Panc1 (cell line): Measurements from ENCODE around the gene SEMA3D. TPM values are rescaled to one million over a fixed set of nuclear protein-coding genes. Genes with fewer than 3 reads are reported as not detected.

Experiments used
- ATAC-seq: fragments of 200-7000 bp; cut with Tn5 transposase; 2 replicates; pipeline ENCODE4 v1.9.1; 2020; ENCODE audit warnings: mild to moderate bottlenecking, moderate library complexity
- BruUV-seq: library from RNA; stranded (reverse); fragments of 400-500 nt; replicated peaks from 2 replicates; lab custom pipeline; 2021; lab: Mats Ljungman, UMichigan
- CTCF ChIA-PET: fragments of 300-600 bp; sonication (Branson Sonifier 250); formaldehyde crosslinking; loops from one replicate; lab custom pipeline; 2022; ENCODE audit warnings: antibody characterized with exemption; lab: Charles Lee
- POLR2A ChIA-PET: fragments of 300-600 bp; sonication (Branson Sonifier 250); formaldehyde crosslinking; loops from one replicate; lab custom pipeline; 2022; ENCODE audit warnings: antibody characterized with exemption; lab: Charles Lee
- DNase-seq: peaks from one replicate; pipeline ENCODE4 v3.0.0-alpha.2; 2010; ENCODE audit warnings: low read depth, low spot score
- H3K27ac ChIP-seq: 2 replicates; pipeline ENCODE4 v1.5.1; 2011; ENCODE audit warnings: mild to moderate bottlenecking, low read length, inconsistent platforms
- H3K27me3 ChIP-seq: fragments of 200-500 bp; sonication (Bioruptor generic); 2 replicates; pipeline ENCODE4 v1.6.0; 2014; ENCODE audit warnings: low read length, inconsistent platforms; ENCODE audit not compliant: control insufficient read depth, insufficient read depth
- H3K36me3 ChIP-seq: fragments of 200-500 bp; sonication (Bioruptor generic); 2 replicates; pipeline ENCODE4 v1.5.1; 2014; ENCODE audit warnings: inconsistent platforms, mild to moderate bottlenecking, low read length, moderate library complexity; ENCODE audit not compliant: control insufficient read depth, insufficient read depth
- H3K4me1 ChIP-seq: 2 replicates; pipeline ENCODE4 v1.5.1; 2011; ENCODE audit warnings: inconsistent platforms, mild to moderate bottlenecking, low read length, moderate library complexity; ENCODE audit not compliant: control insufficient read depth, insufficient read depth
- H3K4me3 ChIP-seq, 2 experiments: 2 replicates each; pipeline ENCODE4 v1.5.1; 2011 to 2012; ENCODE audit warnings: low read depth in 2 of 2, low read length in 2 of 2, mild to moderate bottlenecking in 2 of 2, inconsistent platforms in 1 of 2, moderate library complexity in 1 of 2
- H3K9me3 ChIP-seq: fragments of 200-500 bp; sonication (Bioruptor generic); 2 replicates; pipeline ENCODE4 v1.5.1; 2014; ENCODE audit warnings: low read depth, mild to moderate bottlenecking, inconsistent platforms, low read length, moderate library complexity; ENCODE audit not compliant: control insufficient read depth, insufficient read depth
- POLR2AphosphoS5 ChIP-seq: IDR thresholded peaks from 2 replicates; pipeline ENCODE4 v1.6.1; 2012; ENCODE audit warnings: mild to moderate bottlenecking, low read depth, low read length, moderate library complexity
- SIN3A ChIP-seq: IDR thresholded peaks from 2 replicates; pipeline ENCODE4 v1.6.1; 2012; ENCODE audit warnings: low read depth, mild to moderate bottlenecking, low read length, moderate library complexity, borderline replicate concordance; ENCODE audit not compliant: insufficient read depth
- TCF7L2 ChIP-seq: IDR thresholded peaks from 2 replicates; pipeline ENCODE4 v1.6.1; 2011; ENCODE audit warnings: mild to moderate bottlenecking, low read depth, low read length, inconsistent platforms
- in situ Hi-C: cut with HindIII; loops from 2 replicates; pipeline ENCODE4 v1.10.0; 2016; ENCODE audit warnings: low sequenced_read_pairs, low pct_unique_long_range_greater_than_20kb
- intact Hi-C: fragments of 100-400 bp; cut with micrococcal nuclease; formaldehyde crosslinking; loops from one replicate; pipeline ENCODE4 v1.10.0; 2022; ENCODE audit not compliant: unreplicated experiment
- total RNA-seq: library from RNA; stranded (reverse); gene quantifications from one replicate; pipeline ENCODE4 v1.2.1, GENCODE V29; 2021; ENCODE audit not compliant: unreplicated experiment
- TF ChIP-seq, protein P1 (sequence below), 2 experiments: IDR thresholded peaks; 2 replicates each; pipeline ENCODE4 v1.6.1; 2011 to 2012; ENCODE audit warnings: low read depth in 2 of 2, control low read depth in 1 of 2, low read length in 1 of 2, mild to moderate bottlenecking in 1 of 2, moderate library complexity in 1 of 2; ENCODE audit not compliant: insufficient read depth in 1 of 2
- TF ChIP-seq, protein P2 (sequence below): fragments of 450-650 bp; IDR thresholded peaks from 2 replicates; pipeline ENCODE4 v1.5.1; 2017; ENCODE audit warnings: mild to moderate bottlenecking

Gene SEMA3D
- total RNA-seq, 1 experiment from 2014 or later, result 11.5 TPM

DNA sequence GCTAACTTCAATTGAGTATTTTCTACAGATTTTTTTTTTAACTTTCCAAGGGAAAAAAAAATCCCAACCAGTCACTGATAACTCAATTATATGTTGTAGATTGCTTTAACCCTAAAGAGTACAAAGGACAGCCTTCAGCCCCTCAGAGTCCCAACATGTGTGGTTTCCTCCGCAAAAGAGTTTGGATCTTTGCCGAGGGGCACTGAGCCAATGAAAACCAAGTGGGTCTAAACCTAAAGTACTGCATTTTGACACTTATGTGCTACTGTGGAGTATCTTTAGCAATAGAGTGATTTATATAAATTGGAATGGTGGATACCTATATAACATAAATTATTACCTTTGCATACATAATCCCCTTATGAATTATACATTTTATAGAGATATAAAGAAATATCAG, 91.5 kb downstream of the SEMA3D start:
- Histone ChIP-seq H3K27ac (no peak overlapping the region), H3K27me3 (no peaks in the 10 kb centered on the region), H3K9me3 (no peaks in the 10 kb centered on the region), H3K4me1 (no peaks in the 10 kb centered on the region), H3K36me3 (no peaks in the 10 kb centered on the region), H3K4me3 (no peak overlapping the region)
- no TSS peak for BruUV-seq
- in situ Hi-C loops (no loop called here), intact Hi-C loops (loop anchor here (5.0 kb wide), 1 partner anchor 52 kb away; no protein-coding TSS in a partner anchor)
- ATAC-seq, result no peak
- no peak for DNase-seq
- POLR2A ChIA-PET, result no interaction called here
- TF ChIP-seq, protein P1, sequence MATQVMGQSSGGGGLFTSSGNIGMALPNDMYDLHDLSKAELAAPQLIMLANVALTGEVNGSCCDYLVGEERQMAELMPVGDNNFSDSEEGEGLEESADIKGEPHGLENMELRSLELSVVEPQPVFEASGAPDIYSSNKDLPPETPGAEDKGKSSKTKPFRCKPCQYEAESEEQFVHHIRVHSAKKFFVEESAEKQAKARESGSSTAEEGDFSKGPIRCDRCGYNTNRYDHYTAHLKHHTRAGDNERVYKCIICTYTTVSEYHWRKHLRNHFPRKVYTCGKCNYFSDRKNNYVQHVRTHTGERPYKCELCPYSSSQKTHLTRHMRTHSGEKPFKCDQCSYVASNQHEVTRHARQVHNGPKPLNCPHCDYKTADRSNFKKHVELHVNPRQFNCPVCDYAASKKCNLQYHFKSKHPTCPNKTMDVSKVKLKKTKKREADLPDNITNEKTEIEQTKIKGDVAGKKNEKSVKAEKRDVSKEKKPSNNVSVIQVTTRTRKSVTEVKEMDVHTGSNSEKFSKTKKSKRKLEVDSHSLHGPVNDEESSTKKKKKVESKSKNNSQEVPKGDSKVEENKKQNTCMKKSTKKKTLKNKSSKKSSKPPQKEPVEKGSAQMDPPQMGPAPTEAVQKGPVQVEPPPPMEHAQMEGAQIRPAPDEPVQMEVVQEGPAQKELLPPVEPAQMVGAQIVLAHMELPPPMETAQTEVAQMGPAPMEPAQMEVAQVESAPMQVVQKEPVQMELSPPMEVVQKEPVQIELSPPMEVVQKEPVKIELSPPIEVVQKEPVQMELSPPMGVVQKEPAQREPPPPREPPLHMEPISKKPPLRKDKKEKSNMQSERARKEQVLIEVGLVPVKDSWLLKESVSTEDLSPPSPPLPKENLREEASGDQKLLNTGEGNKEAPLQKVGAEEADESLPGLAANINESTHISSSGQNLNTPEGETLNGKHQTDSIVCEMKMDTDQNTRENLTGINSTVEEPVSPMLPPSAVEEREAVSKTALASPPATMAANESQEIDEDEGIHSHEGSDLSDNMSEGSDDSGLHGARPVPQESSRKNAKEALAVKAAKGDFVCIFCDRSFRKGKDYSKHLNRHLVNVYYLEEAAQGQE (IDR thresholded peaks at IDR 0.05; ENCODE audit: insufficient read depth in 1 of 2, low read depth in 2 of 2, low read length in 1 of 2), result no peak
- TF ChIP-seq POLR2AphosphoS5 (no peak), SIN3A (no peak), TCF7L2 (no peak)
- TF ChIP-seq, protein P2, sequence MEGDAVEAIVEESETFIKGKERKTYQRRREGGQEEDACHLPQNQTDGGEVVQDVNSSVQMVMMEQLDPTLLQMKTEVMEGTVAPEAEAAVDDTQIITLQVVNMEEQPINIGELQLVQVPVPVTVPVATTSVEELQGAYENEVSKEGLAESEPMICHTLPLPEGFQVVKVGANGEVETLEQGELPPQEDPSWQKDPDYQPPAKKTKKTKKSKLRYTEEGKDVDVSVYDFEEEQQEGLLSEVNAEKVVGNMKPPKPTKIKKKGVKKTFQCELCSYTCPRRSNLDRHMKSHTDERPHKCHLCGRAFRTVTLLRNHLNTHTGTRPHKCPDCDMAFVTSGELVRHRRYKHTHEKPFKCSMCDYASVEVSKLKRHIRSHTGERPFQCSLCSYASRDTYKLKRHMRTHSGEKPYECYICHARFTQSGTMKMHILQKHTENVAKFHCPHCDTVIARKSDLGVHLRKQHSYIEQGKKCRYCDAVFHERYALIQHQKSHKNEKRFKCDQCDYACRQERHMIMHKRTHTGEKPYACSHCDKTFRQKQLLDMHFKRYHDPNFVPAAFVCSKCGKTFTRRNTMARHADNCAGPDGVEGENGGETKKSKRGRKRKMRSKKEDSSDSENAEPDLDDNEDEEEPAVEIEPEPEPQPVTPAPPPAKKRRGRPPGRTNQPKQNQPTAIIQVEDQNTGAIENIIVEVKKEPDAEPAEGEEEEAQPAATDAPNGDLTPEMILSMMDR, result no peak
- CTCF ChIA-PET, result no interaction called here

DNA sequence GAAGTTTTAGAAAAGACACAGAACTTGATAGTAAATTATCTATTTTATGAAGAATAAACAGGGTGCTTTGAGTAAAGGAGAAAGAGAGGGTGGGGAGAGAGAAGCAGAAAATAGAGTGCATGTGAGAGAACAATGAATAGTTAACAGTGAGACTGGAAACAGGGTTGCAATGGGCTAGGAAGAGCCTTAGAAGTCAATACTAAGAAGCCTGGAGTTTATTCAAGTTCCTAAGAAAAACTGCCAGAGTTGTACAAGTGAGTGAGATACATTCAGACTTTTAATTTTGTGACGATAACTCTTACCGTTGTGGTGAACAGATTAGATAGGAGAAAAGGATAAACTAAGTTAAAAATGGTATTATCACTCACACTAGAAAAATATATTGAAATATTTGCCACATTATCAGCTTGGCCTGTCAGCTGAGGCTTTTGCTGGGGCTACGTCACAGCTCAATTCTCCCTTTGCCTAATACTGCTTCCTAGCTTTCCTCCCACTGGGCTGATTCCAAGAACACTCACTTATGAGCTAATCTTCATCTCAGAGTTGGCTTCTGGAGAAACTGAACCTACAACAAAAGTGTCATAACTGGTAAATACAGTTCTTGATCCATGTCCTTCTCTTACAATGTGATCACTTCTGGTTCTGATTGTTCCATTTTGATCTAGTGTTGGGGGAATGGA, 92.7 kb downstream of the SEMA3D start:
- Histone ChIP-seq H3K4me3 (no peak overlapping the region), H3K27ac (no peak overlapping the region), H3K27me3 (no peaks in the 10 kb centered on the region), H3K9me3 (no peaks in the 10 kb centered on the region), H3K4me1 (no peaks in the 10 kb centered on the region), H3K36me3 (no peaks in the 10 kb centered on the region)
- no peak for TF ChIP-seq TCF7L2
- no peak for TF ChIP-seq POLR2AphosphoS5
- TF ChIP-seq, protein P1 (IDR thresholded peaks at IDR 0.05; ENCODE audit: insufficient read depth in 1 of 2, low read depth in 2 of 2, low read length in 1 of 2), result no peak
- TF ChIP-seq, protein P2, result no peak
- no peak for TF ChIP-seq SIN3A
- ChIA-PET POLR2A (no interaction called here), CTCF (no interaction called here)
- in situ Hi-C loops, result no loop called here
- intact Hi-C loops, result no loop called here
- no TSS peak for BruUV-seq
- no peak for DNase-seq
- no peak for ATAC-seq
